Peyer's patch (tissue), 4 donors: Measurements from ENCODE around the gene RNF214.

Source experiments
- CTCF ChIP-seq, 6 experiments: fragments of 450-650 bp in 4 of 6; fragments of 200-600 bp in 2 of 6; sonication (generic) in 1 of 6; IDR thresholded peaks; one replicate each; pipeline ENCODE4 v1.5.1; 2017 to 2019; ENCODE audit warnings: antibody characterized with exemption in 6 of 6, mild to moderate bottlenecking in 3 of 6, moderate library complexity in 1 of 6
- POLR2A ChIP-seq, 2 donors: fragments of 450-650 bp; IDR thresholded peaks; one replicate each; pipeline ENCODE4 v1.5.1; 2017; ENCODE audit warnings: antibody characterized with exemption in 2 of 2, mild to moderate bottlenecking in 2 of 2, moderate library complexity in 2 of 2

- no peak for TF ChIP-seq CTCF (IDR thresholded peaks at IDR 0.05)
- TF ChIP-seq POLR2A (IDR thresholded peaks at IDR 0.05), result no peak
Measured at GRCh38 chr11:117239295-117239694, 6.8 kb downstream of the RNF214 start.
